ENCODE measurements around the gene KCNK1.

Gene KCNK1

DNA sequence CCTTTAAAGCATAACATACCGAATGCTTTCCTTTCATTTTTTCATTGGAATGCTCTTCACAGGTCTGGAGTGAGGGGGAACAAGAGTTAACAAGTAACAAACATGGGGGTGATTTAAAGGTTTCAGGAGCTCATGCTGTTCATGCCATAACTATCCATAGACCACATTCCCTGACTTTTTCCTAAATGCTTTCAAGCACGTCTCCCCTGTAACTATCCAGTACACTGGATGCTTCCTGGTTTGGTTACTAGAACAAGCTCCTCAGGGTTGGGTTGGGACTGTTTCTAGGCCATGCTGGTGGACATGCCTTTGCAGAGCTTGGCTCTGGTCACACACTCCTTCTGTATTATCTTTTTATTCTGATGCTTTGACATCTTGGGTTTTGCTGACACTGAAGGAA is 38.6 kb downstream of the KCNK1 start:
- TF ChIP-seq, protein P1, sequence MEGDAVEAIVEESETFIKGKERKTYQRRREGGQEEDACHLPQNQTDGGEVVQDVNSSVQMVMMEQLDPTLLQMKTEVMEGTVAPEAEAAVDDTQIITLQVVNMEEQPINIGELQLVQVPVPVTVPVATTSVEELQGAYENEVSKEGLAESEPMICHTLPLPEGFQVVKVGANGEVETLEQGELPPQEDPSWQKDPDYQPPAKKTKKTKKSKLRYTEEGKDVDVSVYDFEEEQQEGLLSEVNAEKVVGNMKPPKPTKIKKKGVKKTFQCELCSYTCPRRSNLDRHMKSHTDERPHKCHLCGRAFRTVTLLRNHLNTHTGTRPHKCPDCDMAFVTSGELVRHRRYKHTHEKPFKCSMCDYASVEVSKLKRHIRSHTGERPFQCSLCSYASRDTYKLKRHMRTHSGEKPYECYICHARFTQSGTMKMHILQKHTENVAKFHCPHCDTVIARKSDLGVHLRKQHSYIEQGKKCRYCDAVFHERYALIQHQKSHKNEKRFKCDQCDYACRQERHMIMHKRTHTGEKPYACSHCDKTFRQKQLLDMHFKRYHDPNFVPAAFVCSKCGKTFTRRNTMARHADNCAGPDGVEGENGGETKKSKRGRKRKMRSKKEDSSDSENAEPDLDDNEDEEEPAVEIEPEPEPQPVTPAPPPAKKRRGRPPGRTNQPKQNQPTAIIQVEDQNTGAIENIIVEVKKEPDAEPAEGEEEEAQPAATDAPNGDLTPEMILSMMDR (IDR thresholded peaks at IDR 0.05; ENCODE audit: low read depth, low read length, missing control alignments) = no peak

DNA sequence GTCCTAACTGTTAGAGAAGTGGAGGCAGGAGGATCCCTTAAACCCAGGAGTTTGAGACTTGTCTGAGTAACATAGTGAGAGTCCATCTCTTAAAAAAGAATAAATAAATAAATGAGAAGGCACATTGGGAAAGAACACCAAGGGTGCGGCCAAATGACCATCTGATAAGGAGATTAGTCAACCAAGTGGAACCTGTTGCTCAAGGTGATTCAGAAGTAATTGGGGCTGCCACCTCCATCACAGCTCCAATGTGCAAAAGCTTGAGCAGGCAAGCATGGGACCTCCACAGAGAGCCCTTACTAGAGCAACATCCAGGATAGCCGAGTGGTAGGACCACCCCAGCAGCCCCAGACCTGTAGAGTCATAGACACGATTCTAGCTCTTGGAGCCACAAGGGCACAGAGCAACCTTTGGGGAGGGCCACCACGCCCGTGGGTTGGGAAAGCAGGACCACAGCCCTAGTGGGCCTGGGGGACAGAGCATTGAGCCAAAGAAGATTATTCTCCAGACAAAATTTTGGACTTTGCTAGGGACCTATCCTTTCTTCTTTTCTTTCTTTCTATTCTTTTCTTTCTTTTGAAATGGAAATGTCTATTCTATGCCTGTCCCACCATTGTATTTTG is 40.9 kb downstream of the KCNK1 start:
- DNase-seq (ENCODE audit: low read depth) = no peak
- no peak overlapping the region for H3K4me3 ChIP-seq (ENCODE audit: low read depth, low read length)
- in situ Hi-C loops (cut with HindIII; ENCODE audit: low sequenced_read_pairs) = no loop called here
- TF ChIP-seq, protein P1 (IDR thresholded peaks at IDR 0.05; ENCODE audit: low read depth, low read length, missing control alignments) = no peak

More for the DNA sequence above, 38.6 kb downstream of the KCNK1 start:
- in situ Hi-C loops (cut with HindIII; ENCODE audit: low sequenced_read_pairs) = no loop called here
- no peak for DNase-seq (ENCODE audit: low read depth)
- no peak overlapping the region for H3K4me3 ChIP-seq (ENCODE audit: low read depth, low read length)

DNA sequence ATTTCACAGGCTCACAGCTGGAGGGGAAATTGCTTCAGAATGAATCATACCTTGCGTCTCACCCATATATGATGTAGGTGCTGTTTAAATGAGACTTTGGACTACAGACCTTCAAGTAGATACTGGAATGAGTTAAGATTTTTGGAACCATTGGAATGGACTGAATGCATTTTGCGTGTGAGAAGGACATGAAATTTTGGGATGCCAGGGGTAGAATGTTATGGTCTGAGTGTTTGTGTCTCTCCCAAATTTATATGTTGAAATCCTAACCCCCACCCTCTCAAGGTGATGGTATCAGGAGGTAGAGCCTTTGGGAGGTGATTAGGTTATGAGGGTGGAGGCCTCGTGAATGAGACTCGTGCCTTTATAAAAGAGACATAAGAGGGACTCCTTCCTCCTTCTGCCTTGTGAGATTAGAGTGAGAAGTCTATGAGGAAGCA is 41.4 kb downstream of the KCNK1 start:
- H3K4me3 ChIP-seq (ENCODE audit: low read depth, low read length) = no peak overlapping the region
- in situ Hi-C loops (cut with HindIII; ENCODE audit: low sequenced_read_pairs) = no loop called here
- TF ChIP-seq, protein P1 (IDR thresholded peaks at IDR 0.05; ENCODE audit: low read depth, low read length, missing control alignments) = no peak
- no peak for DNase-seq (ENCODE audit: low read depth)

DNA sequence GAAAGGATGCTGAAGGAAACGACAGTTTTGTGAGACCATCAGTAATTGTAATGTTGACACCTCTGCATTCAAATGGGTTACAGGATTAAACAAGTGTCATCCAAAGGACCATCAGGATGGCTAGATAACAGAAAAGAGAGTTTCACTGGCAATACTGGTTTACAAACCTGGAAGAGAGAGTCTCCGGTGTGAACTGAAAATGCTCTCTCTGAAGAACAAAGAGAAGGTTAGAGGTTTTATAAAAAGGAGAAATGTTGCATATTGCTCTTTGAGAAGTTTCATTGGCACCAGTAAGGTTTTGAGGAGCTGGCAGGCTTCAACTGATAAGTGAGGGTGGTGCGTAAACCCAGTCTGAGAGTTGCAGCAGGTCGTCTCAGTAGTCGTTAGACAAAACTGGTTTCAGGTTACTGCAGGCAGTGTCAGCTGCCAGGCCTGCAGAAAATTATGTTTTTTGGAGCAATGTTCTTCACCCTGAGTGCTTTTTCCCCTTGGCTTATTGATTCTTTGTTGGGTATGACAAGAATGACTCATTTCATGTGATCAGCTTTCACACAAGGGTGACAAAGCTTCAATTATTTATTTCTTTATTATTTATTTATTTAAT is 42.2 kb downstream of the KCNK1 start:
- TF ChIP-seq, protein P1 (IDR thresholded peaks at IDR 0.05; ENCODE audit: low read depth, low read length, missing control alignments) = no peak
- in situ Hi-C loops (cut with HindIII; ENCODE audit: low sequenced_read_pairs) = no loop called here
- DNase-seq (ENCODE audit: low read depth) = no peak
- no peak overlapping the region for H3K4me3 ChIP-seq (ENCODE audit: low read depth, low read length)

DNA sequence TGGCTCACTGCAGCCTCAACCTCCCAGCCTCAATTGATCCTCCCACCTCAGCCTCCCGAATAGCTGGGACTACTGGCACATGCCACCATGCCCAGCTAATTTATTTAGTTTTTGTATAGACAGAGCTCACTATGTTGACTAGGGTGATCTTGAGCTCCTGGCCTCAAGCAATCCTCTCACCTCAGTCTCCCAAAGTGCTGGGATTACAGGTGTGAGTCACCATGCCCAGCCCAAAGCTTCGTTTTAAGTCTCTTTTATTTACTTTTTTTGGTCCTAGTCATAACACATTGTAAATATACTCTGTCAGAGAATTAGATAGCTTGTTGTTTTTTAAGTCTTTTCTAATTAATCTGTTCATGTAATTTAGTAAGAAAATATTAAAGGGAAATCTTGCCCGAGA is 42.8 kb downstream of the KCNK1 start:
- DNase-seq (ENCODE audit: low read depth) = no peak
- in situ Hi-C loops (cut with HindIII; ENCODE audit: low sequenced_read_pairs) = no loop called here
- no peak overlapping the region for H3K4me3 ChIP-seq (ENCODE audit: low read depth, low read length)
- TF ChIP-seq, protein P1 (IDR thresholded peaks at IDR 0.05; ENCODE audit: low read depth, low read length, missing control alignments) = no peak

DNA sequence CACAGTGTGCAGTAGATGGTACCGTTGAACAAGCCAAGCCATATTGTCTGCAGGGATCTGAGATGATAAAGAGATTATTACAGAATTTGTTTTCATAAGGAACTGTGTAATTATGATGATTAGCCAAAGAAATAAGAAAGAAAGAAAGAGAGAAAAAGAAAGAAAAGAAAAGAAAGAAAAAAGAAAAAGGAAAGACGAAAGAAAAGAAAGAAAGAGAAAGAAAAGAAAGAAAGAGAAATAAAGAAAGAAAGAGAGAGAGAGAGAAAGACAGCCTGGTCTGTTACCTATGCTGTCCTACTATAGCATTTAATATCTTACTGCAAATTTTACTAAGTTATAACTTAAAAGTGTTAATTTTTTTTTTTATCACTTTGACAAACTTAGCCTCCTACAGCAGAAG is 43.6 kb downstream of the KCNK1 start:
- DNase-seq (ENCODE audit: low read depth) = no peak
- in situ Hi-C loops (cut with HindIII; ENCODE audit: low sequenced_read_pairs) = no loop called here
- TF ChIP-seq, protein P1 (IDR thresholded peaks at IDR 0.05; ENCODE audit: low read depth, low read length, missing control alignments) = no peak
- no peak overlapping the region for H3K4me3 ChIP-seq (ENCODE audit: low read depth, low read length)

Measured in astrocyte of the cerebellum (primary cell).